ENCODE data around the gene ODAM. TPM values are rescaled to one million over a fixed set of nuclear protein-coding genes. Genes with fewer than 3 reads are reported as not detected.

The ODAM gene
- total RNA-seq (2021; ENCODE audit: unreplicated experiment) (not detected), Bru-seq, nascent RNA (not detected), BruChase-seq, experiment 1, labeled RNA remaining after a 6-hour chase (not detected), BruChase-seq, experiment 2, labeled RNA remaining after a 2-hour chase (not detected)
- polyA plus RNA-seq (2012), result not detected in 2 replicates
- long read RNA-seq, result 0 reads

- Histone ChIP-seq H3K4me3 (replicated peaks in 1 of 2; ENCODE audit: low read depth in 1 of 2, low read length in 2 of 2) (no peak within 1 kb of the TSS), H3K4me2 (ENCODE audit: low read length) (no peak within 1 kb of the TSS), H3K9me3 (ENCODE audit: control insufficient read depth in 1 of 2, insufficient read depth in 1 of 2, low read depth in 1 of 2, low read length in 2 of 2) (no peaks in the 10 kb centered on the region), H3K27me3 (ENCODE audit: insufficient read depth, low read length) (no peaks in the 10 kb centered on the region), H2AFZ (ENCODE audit: low read depth, low read length, poor library complexity, severe bottlenecking) (no peak within 1 kb of the TSS), H3K79me2 (ENCODE audit: insufficient read depth, low read length) (no peaks in the 10 kb centered on the region), H3K4me1 (ENCODE audit: control insufficient read depth in 1 of 2, insufficient read depth in 2 of 2, low read length in 2 of 2) (no peaks in the 10 kb centered on the region), H3K9ac (ENCODE audit: low read length) (no peak within 1 kb of the TSS), H3K9me2 (ENCODE audit: insufficient read depth) (no peaks in the 10 kb centered on the region), H3K27ac (ENCODE audit: low read depth, low read length) (no peak within 1 kb of the TSS), H4K20me1 (ENCODE audit: insufficient read depth) (no peaks in the 10 kb centered on the region), H3K36me3 (ENCODE audit: control insufficient read depth in 1 of 2, insufficient read depth in 2 of 2, low read length in 2 of 2) (no peaks in the 10 kb centered on the region)
- BruUV-seq (replicated peaks), result no TSS peak
- ChIA-PET POLR2A (no interaction called here), RAD21 (ENCODE audit: low non-redundant PET in 1 of 2, low total read pairs in 2 of 2, uncharacterized antibody in 2 of 2, unreplicated experiment in 2 of 2) (no interaction called here), CTCF (no interaction called here)
- no peak for ATAC-seq
- TF ChIP-seq REST (IDR thresholded peaks at IDR 0.05; ENCODE audit: low read depth) (no peak), ATF3 (IDR thresholded peaks at IDR 0.05) (no peak), CBX3 (IDR thresholded peaks at IDR 0.05; ENCODE audit: low read depth) (no peak), POLR2A (IDR thresholded peaks at IDR 0.05; ENCODE audit: borderline replicate concordance, extremely low read depth, insufficient read depth, insufficient read length) (no peak), MAX (IDR thresholded peaks at IDR 0.05) (no peak), SRF (IDR thresholded peaks at IDR 0.05; ENCODE audit: low read depth) (no peak), ZNF274 (IDR thresholded peaks at IDR 0.05; ENCODE audit: low read depth, low read length) (no peak)
- TF ChIP-seq, protein P1, sequence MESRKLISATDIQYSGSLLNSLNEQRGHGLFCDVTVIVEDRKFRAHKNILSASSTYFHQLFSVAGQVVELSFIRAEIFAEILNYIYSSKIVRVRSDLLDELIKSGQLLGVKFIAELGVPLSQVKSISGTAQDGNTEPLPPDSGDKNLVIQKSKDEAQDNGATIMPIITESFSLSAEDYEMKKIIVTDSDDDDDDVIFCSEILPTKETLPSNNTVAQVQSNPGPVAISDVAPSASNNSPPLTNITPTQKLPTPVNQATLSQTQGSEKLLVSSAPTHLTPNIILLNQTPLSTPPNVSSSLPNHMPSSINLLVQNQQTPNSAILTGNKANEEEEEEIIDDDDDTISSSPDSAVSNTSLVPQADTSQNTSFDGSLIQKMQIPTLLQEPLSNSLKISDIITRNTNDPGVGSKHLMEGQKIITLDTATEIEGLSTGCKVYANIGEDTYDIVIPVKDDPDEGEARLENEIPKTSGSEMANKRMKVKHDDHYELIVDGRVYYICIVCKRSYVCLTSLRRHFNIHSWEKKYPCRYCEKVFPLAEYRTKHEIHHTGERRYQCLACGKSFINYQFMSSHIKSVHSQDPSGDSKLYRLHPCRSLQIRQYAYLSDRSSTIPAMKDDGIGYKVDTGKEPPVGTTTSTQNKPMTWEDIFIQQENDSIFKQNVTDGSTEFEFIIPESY (IDR thresholded peaks at IDR 0.05; ENCODE audit: extremely low read depth, insufficient replicate concordance, low read length), result no peak
- intact Hi-C loops (cut with micrococcal nuclease), result no loop called here
- DNase-seq (ENCODE audit: low read depth, low spot score), result no peak
These were observed at the start of gene ODAM for GRCh38 chr4:70195425-70195824. Gene ODAM (plus strand): TSS chr4:70195725. CDS start chr4:70196544, 819 bp downstream.

All from HCT116 (cell line).